Stimulated activated CD8-positive, alpha-beta memory T cell treated with anti-CD3 and anti-CD28 coated beads, Interleukin-12 subunit alpha, Interleukin-12 subunit beta, amount 100 ng/mL, for 1 hour (primary cell): ENCODE results near the gene MEF2C.

Experiments used
- DNase-seq: peaks from one replicate; pipeline ENCODE4 v3.0.0-alpha.2; 2020; ENCODE audit warnings: low read depth

Gene MEF2C

GRCh38 chr5:88888291-88888690 lies 5.3 kb upstream of the MEF2C start:
- DNase-seq, result no peak

GRCh38 chr5:88887342-88887741 lies 4.4 kb upstream of the MEF2C start:
- no peak for DNase-seq

GRCh38 chr5:88886746-88887341 lies 3.9 kb upstream of the MEF2C start:
- DNase-seq, result no peak

GRCh38 chr5:88886252-88886651 lies 3.3 kb upstream of the MEF2C start:
- DNase-seq, result no peak

GRCh38 chr5:88885002-88885401 lies 2.0 kb upstream of the MEF2C start:
- no peak for DNase-seq

- DNase-seq, result no peak
These were observed 1.6 kb upstream of the MEF2C start for GRCh38 chr5:88884608-88884877.

- DNase-seq, result no peak
These were observed 1.0 kb upstream of the MEF2C start for GRCh38 chr5:88883836-88884607.

- no peak for DNase-seq
These were observed 527 bp downstream of the MEF2C start for GRCh38 chr5:88882276-88883038.

GRCh38 chr5:88881571-88881971 lies 1.4 kb downstream of the MEF2C start:
- DNase-seq, result no peak

GRCh38 chr5:88880201-88880600 lies 2.8 kb downstream of the MEF2C start:
- DNase-seq, result no peak

- DNase-seq, result no peak
These were observed 3.3 kb downstream of the MEF2C start for GRCh38 chr5:88879724-88880123.

- DNase-seq, result no peak
These were observed 4.0 kb downstream of the MEF2C start for GRCh38 chr5:88878976-88879375.

GRCh38 chr5:88877826-88878225 lies 5.2 kb downstream of the MEF2C start:
- no peak for DNase-seq

GRCh38 chr5:88876714-88877113 lies 6.3 kb downstream of the MEF2C start:
- no peak for DNase-seq

- DNase-seq, result no peak
These were observed 7.4 kb downstream of the MEF2C start for GRCh38 chr5:88875341-88876234.

- DNase-seq, result no peak
These were observed 9.5 kb downstream of the MEF2C start for GRCh38 chr5:88873447-88873846.

- DNase-seq, result no peak
These were observed 10.0 kb downstream of the MEF2C start for GRCh38 chr5:88872971-88873370.

- DNase-seq, result no peak
These were observed 12.7 kb downstream of the MEF2C start for GRCh38 chr5:88870285-88870684.

- DNase-seq, result no peak
These were observed 14.4 kb downstream of the MEF2C start for GRCh38 chr5:88868468-88869068.

GRCh38 chr5:88867638-88868037 lies 15.3 kb downstream of the MEF2C start:
- no peak for DNase-seq

- no peak for DNase-seq
These were observed 19.5 kb downstream of the MEF2C start for GRCh38 chr5:88863523-88863922.
